Breast epithelium (tissue), 4 donors: ENCODE measurements around the gene CTNNA2. TPM values are rescaled to one million over a fixed set of nuclear protein-coding genes. Genes with fewer than 3 reads are reported as not detected.

Experiments
- DNase-seq, 2 donors: peaks; one replicate each; pipeline ENCODE4 v3.0.0-alpha.2; 2019; ENCODE audit warnings: low spot score in 2 of 2
- H3K27ac ChIP-seq, 2 donors: fragments of 200-600 bp; sonication (generic) in 1 of 2; one replicate each; pipeline ENCODE4 v1.5.1; 2016 to 2019; ENCODE audit warnings: mild to moderate bottlenecking in 1 of 2
- H3K27me3 ChIP-seq, 2 donors: fragments of 200-600 bp; sonication (generic) in 1 of 2; one replicate each; pipeline versions ENCODE4 v1.5.1 to v1.6.0; 2017 to 2019; ENCODE audit warnings: control low read depth in 1 of 2, mild to moderate bottlenecking in 1 of 2
- H3K36me3 ChIP-seq: fragments of 200-600 bp; one replicate; pipeline ENCODE4 v1.5.1; 2019
- H3K4me1 ChIP-seq, 2 donors: fragments of 200-600 bp; sonication (generic); one replicate each; pipeline ENCODE4 v1.5.1; 2016 to 2019; ENCODE audit warnings: control low read depth in 1 of 2
- H3K4me3 ChIP-seq, 3 donors: fragments of 200-600 bp; sonication (generic); 1 replicate in 2 of 3; 2 replicates in 1 of 3; pipeline ENCODE4 v1.5.1; 2016 to 2019; ENCODE audit warnings: mild to moderate bottlenecking in 3 of 3, moderate library complexity in 2 of 3
- H3K9me3 ChIP-seq, 2 donors: fragments of 200-600 bp; sonication (generic) in 1 of 2; one replicate each; pipeline ENCODE4 v1.5.1; 2016 to 2019; ENCODE audit warnings: control low read depth in 1 of 2
- POLR2A ChIP-seq: fragments of 450-650 bp; IDR thresholded peaks from one replicate; pipeline ENCODE4 v1.6.1; 2016; ENCODE audit warnings: antibody characterized with exemption, mild to moderate bottlenecking, moderate library complexity
- POLR2AphosphoS5 ChIP-seq, 3 donors: sonication (generic); formaldehyde crosslinking; IDR thresholded peaks; one replicate each; pipeline ENCODE4 v1.6.1; 2017; ENCODE audit warnings: antibody characterized with exemption in 3 of 3
- intact Hi-C: fragments of 100-400 bp; cut with DNase I; formaldehyde crosslinking; loops from one replicate; pipeline ENCODE4 v1.15.1; 2023; ENCODE audit warnings: low total_unique reads
- total RNA-seq, 3 donors: library from RNA; depleted of rRNA; stranded (reverse); fragments of >200 nt; gene quantifications; one replicate each; pipeline ENCODE4 v1.1.0, GENCODE V29; 2016
- TF ChIP-seq, protein P1 (sequence below), 3 donors: fragments of 450-650 bp; IDR thresholded peaks; one replicate each; pipeline ENCODE4 v1.5.1; 2016 to 2017; ENCODE audit warnings: antibody characterized with exemption in 3 of 3, mild to moderate bottlenecking in 3 of 3, moderate library complexity in 3 of 3

The CTNNA2 gene
- total RNA-seq, 3 donors from 2014 or later = 0.16 TPM; not detected in 2

DNA sequence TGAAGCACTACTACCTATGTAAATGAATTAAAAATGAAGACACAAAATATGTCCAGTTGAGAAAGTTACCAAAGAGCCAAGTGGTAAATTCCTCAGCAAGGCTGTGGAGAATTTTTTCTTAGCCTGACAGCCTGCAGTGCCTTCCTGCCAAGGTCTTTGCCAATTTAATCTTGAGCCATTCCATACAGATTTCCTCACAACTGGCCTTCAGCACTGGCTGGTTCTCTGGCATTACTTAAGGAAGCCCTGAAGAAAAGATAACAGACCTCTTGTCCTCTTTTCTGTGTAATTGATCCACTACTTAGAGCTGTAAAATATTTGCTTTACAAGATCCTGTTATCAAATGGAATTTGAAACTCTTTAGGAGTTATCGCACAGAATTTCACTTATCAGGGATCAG, 1125.9 kb downstream of the CTNNA2 start:
- no peak for DNase-seq
- no peaks in the 10 kb centered on the region for H3K4me1 ChIP-seq
- TF ChIP-seq POLR2AphosphoS5 (IDR thresholded peaks at IDR 0.05) (no peak), POLR2A (no peak)
- TF ChIP-seq, protein P1, sequence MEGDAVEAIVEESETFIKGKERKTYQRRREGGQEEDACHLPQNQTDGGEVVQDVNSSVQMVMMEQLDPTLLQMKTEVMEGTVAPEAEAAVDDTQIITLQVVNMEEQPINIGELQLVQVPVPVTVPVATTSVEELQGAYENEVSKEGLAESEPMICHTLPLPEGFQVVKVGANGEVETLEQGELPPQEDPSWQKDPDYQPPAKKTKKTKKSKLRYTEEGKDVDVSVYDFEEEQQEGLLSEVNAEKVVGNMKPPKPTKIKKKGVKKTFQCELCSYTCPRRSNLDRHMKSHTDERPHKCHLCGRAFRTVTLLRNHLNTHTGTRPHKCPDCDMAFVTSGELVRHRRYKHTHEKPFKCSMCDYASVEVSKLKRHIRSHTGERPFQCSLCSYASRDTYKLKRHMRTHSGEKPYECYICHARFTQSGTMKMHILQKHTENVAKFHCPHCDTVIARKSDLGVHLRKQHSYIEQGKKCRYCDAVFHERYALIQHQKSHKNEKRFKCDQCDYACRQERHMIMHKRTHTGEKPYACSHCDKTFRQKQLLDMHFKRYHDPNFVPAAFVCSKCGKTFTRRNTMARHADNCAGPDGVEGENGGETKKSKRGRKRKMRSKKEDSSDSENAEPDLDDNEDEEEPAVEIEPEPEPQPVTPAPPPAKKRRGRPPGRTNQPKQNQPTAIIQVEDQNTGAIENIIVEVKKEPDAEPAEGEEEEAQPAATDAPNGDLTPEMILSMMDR (IDR thresholded peaks at IDR 0.05) = no peak
- H3K4me3 ChIP-seq = no peak overlapping the region
- H3K27ac ChIP-seq = no peak overlapping the region
- no peaks in the 10 kb centered on the region for H3K27me3 ChIP-seq
- H3K36me3 ChIP-seq = no peaks in the 10 kb centered on the region
- intact Hi-C loops = no loop called here
- H3K9me3 ChIP-seq = no peaks in the 10 kb centered on the region

DNA sequence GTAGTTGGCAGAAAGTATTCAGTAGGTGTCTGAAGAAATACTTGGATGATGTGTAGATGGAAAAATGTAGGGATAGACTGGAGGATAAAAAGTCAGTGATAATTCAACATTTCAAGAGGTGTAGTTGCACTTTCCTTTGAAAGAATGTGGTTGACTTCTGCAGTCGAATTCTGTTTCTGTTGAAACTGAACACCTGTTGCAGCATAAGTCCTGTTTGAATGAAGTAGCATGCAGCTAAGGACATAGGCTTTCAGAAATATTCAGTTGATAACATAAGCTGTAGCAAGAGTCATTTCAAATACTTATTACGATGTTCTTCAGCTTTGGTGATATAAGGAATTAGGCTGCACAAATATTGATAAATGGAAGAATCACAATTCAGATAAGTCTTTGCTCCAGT, 1129.6 kb downstream of the CTNNA2 start:
- no peak for DNase-seq
- no peaks in the 10 kb centered on the region for H3K27me3 ChIP-seq
- intact Hi-C loops = no loop called here
- H3K4me3 ChIP-seq = no peak overlapping the region
- no peaks in the 10 kb centered on the region for H3K36me3 ChIP-seq
- TF ChIP-seq, protein P1 (IDR thresholded peaks at IDR 0.05) = no peak
- no peak for TF ChIP-seq POLR2A
- TF ChIP-seq POLR2AphosphoS5 (IDR thresholded peaks at IDR 0.05) = no peak
- H3K27ac ChIP-seq = no peak overlapping the region
- no peaks in the 10 kb centered on the region for H3K9me3 ChIP-seq
- H3K4me1 ChIP-seq = no peaks in the 10 kb centered on the region

DNA sequence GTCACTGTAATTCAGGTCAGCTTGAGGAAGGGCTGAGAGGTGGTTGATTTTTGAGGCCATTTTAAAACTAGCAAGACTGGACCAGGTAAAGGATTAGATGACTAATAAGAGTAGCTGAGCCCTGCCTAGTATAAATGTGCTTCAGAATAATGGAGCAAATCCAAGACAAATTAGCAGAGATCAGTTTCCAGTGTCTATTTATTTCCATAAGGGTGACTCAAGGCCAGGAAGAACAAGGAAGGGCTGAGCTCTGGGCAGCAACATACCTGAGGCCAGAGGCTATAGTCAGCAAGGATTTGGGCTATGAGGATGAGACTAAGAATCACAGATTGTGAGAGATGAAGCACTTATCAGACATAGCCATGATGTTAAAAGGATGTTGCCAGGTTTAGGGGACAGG, 1130.7 kb downstream of the CTNNA2 start:
- Histone ChIP-seq H3K27ac (no peak overlapping the region), H3K4me3 (no peak overlapping the region), H3K27me3 (no peaks in the 10 kb centered on the region), H3K9me3 (no peaks in the 10 kb centered on the region), H3K4me1 (no peaks in the 10 kb centered on the region), H3K36me3 (no peaks in the 10 kb centered on the region)
- DNase-seq = no peak
- TF ChIP-seq, protein P1 (IDR thresholded peaks at IDR 0.05) = no peak
- TF ChIP-seq POLR2AphosphoS5 (IDR thresholded peaks at IDR 0.05) = no peak
- no peak for TF ChIP-seq POLR2A
- intact Hi-C loops = no loop called here

DNA sequence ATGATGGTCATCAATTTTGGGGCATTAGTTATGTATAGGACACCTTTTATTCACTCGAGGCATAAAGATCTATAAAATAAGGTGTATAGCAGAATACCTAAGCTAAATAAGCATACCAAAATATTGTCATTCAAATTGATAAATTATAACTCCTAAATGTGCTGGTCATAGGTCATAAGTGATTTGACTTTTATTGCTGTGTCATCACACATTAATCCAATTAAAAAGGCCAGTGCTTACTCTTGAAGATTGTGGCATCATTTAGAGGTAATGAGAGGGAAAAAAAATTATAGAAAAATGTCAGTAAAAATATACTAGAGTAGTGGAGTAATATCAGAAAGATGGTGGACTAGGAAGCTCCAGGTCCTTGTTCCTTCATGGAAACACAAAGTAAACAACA, 1138.6 kb downstream of the CTNNA2 start:
- TF ChIP-seq POLR2AphosphoS5 (IDR thresholded peaks at IDR 0.05) (no peak), POLR2A (no peak)
- TF ChIP-seq, protein P1 (IDR thresholded peaks at IDR 0.05) = no peak

DNA sequence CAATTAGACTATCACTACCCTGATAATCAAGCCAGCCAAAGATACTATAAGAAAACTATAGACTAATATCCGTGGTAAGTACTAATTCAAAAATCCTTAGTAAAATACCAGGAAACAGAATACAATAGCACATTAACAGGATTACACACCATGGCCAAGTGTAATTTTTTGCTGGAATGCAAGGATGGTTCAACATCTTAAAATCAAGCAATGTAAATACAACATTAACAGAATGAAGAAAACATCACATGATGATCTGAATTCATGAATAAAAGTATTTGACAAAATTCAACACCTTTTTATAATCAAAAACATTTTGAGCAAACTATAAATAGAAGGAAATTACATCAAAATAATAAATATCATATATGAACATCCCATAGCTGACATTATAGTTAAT, 1142.4 kb downstream of the CTNNA2 start:
- intact Hi-C loops = no loop called here
- no peak for TF ChIP-seq POLR2AphosphoS5 (IDR thresholded peaks at IDR 0.05)
- TF ChIP-seq, protein P1 (IDR thresholded peaks at IDR 0.05) = no peak
- no peak for TF ChIP-seq POLR2A
- peaks cover 0 to 15% of the 10 kb centered on the region in 2 donors for H3K9me3 ChIP-seq

More for the DNA sequence above, 1138.6 kb downstream of the CTNNA2 start:
- intact Hi-C loops = no loop called here
- Histone ChIP-seq H3K27me3 (no peaks in the 10 kb centered on the region), H3K36me3 (no peaks in the 10 kb centered on the region), H3K27ac (no peak overlapping the region), H3K4me1 (no peaks in the 10 kb centered on the region), H3K4me3 (no peak overlapping the region), H3K9me3 (peaks cover 0 to 15% of the 10 kb centered on the region in 2 donors)
- DNase-seq = no peak

More for the DNA sequence above, 1142.4 kb downstream of the CTNNA2 start:
- H3K27ac ChIP-seq = no peak overlapping the region
- no peak for DNase-seq
- H3K36me3 ChIP-seq = no peaks in the 10 kb centered on the region
- H3K27me3 ChIP-seq = no peaks in the 10 kb centered on the region
- H3K4me1 ChIP-seq = no peaks in the 10 kb centered on the region
- no peak overlapping the region for H3K4me3 ChIP-seq
